Measurements from ENCODE around the gene CARD11.
"Not testable (repeated sequence)": the region's sequence is repeated elsewhere in the genome, so short reads cannot be mapped to it uniquely, and the experiment has no call there.

Gene CARD11

DNA sequence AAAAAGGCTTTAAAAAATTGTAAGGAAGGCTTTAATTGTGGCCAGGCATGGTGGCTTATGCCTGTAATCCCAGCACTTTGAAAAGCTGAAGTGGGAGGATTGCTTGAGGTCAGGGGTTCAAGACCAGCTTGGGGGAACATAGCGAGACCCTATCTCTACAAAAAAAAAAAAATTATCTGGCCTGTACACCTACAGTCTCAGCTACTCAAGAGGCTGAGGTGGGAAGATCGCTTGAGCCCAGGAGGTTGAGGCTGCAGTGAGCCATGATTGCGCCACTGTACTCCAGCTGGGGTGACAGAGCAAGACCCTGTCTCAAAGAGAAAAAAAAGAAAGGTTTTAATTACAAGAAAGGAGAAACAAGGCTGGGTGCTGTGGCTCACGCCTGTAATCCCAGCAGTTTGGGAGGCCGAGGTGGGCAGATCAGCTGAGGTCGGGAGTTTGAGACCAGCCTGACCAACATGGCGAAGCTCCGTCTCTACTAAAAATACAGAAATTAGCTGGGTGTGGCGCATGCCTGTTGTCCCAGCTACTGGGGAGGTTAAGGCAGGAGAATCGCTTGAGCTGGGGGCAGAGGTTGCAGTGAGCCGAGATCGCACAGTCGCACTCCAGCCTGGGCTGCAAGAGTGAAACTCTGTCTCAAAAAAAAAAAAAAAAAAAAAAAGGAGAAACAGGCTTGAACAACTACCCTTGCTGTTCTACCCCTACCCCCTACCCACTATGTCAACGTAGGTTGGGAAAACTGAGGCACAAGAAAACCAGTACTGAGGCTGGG lies 83.7 kb downstream of the CARD11 start:
- DNase-seq: no peak

DNA sequence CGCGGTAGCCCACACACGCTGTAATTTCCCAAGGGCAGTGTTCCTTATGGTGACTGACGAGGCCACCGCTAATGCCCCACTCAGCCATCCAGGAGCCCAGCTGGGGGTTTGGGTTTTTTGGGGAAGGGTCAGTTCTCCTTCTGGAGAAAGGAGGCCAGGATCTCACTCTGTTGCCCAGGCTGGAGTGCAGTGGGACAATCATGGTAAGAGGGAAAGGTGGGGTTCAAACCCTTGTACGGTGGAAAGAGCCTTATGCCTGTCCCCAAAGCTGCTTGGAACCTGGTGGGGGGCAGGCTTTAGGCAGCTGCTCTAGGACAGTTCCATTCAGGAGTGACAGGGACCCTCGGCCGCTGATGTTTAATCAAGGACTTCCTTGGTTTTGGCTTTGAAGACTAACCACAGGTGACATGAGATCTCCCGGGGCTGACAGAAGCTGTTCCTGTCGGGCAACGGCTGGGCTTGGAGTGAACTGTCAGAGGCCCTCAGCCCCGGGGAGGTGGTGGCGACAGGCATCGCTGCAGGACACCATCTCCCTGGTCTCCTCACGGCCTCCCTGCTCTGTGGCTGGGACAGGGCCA lies 84.5 kb downstream of the CARD11 start:
- DNase-seq: no peak

- DNase-seq: no peak
These were observed 85.1 kb downstream of the CARD11 start for GRCh38 chr7:2958416-2959102.

GRCh38 chr7:2957369-2957727 lies 86.3 kb downstream of the CARD11 start:
- not testable (repeated sequence) for DNase-seq

DNA sequence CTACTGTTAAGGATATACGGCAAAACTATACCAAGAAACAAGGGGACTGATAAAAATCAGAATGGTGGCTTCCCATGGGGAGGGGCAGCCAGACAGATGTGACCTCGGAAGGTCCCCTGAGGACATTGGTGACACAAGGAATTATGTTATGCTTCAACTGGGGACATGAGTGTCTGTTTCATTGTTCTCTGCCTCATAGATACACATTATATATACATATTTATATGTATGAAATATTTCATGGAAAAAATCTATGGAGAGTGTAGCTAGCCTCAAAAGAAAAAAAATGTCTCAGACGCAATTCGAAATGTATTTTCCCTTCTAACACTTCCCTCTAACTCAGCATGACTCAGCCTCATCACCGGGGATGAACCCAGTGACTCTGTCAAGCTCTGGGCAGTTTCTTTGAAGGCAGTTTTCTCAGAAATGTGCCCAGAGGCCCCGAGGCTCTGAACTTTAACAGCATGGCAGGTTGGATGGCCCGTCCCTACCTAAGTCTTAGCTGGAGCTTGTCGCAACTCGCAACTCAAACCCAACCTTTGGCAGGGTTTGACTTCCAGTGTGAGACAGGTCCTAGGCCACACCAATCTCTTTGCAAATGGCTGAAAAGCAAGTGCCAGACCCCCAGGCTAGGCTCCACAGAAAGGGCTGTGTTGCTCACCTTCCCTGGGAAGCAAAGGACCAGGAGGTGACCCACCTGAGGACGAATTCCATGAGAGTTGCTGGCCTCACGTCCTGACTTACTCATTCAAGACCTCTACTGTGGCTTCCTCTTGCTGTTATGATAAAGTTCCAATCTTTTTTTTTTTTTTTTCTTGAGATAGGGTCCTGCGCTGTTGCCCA lies 86.9 kb downstream of the CARD11 start:
- no peak for DNase-seq

- DNase-seq: no peak
These were observed 87.6 kb downstream of the CARD11 start for GRCh38 chr7:2956076-2956475.

DNA sequence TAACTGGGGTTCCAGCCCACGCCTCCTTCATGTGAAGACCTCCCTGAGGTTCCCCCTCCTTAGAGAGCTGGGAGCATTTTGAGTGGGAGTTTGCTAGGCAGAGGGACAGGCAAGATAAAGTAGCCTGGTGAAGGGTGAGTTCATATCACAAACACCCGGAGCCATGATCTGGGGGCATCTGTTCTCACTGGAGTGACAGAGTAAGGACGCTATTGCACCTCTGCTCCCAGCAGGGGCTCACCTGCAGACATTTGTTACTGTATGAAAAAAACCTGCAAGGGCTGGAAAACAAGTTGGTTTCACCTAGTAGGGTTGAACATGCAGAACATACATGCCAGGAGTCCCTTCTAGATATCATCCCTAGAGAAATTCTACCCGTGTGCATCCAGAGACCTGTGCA lies 88.4 kb downstream of the CARD11 start:
- DNase-seq: no peak

DNA sequence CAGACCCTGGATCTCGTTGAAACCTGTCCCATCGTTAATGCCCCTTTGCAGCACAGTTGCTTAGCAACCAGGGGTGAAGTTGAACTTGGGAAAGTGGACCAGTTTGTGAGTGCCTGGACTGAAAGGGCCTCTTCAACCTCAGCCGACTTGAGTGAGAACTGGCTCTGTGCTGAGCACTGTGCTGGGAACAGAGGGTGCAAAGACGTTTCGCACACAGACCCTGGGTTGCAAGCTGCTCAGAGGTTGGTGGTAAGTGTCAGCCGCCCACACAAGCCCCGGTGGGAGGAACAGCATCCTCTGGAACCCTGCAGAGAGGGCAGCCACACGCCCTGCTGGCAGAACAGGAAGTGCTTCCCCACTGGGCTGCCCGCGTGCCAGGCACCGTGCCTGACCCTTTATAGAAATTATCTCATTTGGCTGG lies 89.2 kb downstream of the CARD11 start:
- DNase-seq: no peak

- no peak for DNase-seq
These were observed 89.9 kb downstream of the CARD11 start for GRCh38 chr7:2953588-2954407.

DNA sequence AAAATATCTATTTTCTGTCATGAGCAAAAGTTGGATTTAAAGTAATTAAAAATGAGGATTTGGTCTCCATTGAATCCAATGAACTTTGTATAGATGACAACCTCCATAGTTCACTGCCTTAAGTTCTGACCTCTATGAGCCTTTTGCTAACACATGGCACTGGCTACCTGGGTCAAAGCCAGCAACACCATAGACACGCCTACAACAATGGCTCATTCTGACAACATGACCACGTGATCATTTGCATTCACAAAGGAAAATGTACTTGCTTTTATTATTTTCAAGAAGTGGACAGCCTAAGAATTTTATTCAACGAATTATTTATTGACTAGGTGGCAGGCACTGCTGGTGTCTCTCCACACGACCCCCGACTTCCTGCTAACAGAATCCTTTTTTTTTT lies 90.6 kb downstream of the CARD11 start:
- no peak for DNase-seq

DNA sequence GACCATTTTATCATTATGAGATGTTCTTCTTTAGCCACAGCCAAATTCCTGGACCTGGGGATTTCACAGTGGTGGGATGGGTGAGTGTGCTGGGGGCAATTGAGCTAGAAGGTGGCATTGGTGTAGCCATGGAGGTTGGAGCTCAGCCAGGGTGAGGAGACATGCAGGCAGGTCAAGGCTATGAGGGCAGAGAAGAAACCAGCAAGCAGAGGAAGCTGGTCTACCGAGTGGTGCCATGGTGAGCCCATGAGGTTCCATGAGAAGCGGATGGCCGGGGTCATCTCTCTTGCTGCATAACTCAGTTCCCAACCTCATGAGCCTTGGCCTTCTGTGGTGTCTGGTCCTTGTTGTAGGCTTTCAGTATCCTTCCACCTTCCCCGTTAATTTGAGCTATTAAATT lies 91.4 kb downstream of the CARD11 start:
- DNase-seq: no peak

DNA sequence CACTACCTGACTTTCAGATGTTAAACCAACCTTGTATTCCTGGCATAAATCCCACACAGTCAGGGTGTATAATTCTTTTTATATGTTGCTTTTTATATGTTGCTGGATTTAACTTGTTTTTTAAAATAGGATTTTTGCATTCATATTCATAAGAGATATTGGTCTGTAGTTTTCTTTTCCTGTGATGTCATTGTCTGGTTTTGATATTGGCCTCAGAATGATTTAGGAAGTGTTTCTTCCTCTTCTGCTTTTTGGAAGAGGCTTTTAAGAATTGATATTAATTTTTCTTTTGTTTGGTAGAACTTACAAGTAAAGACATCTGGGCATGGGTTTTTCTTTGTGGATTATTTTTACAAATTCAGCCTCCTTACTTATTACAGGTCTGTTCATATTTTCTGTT lies 93.1 kb downstream of the CARD11 start:
- DNase-seq: no peak

DNA sequence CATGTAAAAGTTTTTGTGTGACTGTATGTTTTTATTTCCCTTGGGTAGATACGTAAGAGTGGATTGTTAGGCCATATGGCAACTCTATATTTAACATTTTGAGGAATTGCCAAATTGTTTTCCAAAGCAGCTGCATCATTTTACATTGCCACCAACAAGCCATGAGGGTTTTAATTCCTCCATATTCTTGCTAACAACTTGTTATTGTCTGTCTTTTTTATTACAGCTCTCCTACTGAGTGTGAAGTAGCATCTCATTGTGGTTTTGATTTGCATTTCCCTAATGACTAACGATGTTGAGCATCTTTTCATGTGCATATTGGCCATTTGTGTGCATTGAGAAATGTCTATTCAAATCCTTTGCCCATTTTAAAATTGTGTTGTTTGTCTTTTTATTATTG lies 94.9 kb downstream of the CARD11 start:
- no peak for DNase-seq

- DNase-seq: no peak
These were observed 96.4 kb downstream of the CARD11 start for GRCh38 chr7:2947058-2947780.

DNA sequence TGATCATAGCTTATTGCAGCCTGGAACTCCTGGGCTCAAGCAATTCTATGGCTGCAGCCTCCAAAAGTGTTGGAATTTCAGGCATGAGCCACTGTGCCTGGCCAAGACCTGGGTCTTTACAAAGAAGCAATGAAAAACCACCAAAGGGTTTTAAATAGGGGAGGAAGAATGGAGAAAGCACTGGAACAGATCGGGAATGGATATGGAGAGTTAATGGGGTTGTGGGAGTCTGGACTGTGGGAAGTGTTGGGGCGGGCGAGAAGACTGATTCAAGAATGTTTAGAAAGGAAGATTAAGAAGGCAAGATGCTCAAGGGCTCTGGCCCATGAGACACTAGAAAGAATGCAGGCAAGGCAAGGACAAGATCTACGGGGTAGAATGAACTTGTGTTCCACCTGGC lies 98.5 kb downstream of the CARD11 start:
- no peak for DNase-seq

GRCh38 chr7:2944739-2945138 lies 98.9 kb downstream of the CARD11 start:
- DNase-seq: no peak

GRCh38 chr7:2943851-2944601 lies 99.6 kb downstream of the CARD11 start:
- no peak for DNase-seq

GRCh38 chr7:2941216-2941859 lies 102.3 kb downstream of the CARD11 start:
- DNase-seq: no peak

DNA sequence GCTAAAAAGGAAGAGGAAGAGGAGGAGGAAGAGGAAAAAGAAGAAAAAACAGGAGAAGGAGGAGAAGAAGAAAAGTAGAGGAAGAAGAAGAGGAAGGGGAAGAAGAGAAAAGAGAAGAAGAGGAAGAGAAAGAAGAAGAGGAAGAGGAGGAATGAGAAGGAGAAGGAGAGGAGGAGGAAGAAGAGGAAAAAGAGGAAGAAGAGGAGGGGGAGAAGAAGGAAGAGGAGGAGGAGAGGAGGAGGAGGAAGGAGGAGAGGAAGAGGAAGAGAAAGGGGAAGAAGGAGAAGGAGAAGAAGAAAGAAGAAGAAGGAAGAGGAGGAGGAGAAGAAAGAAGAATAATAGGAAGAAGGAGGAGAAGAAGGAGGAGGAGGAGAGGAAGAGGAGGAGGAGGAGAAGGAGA lies 103.2 kb downstream of the CARD11 start:
- no peak for DNase-seq

- DNase-seq: no peak
These were observed 104.3 kb downstream of the CARD11 start for GRCh38 chr7:2939193-2939885.
